ENCODE data around the gene HEPACAM. TPM values are rescaled to one million over a fixed set of nuclear protein-coding genes. Genes with fewer than 3 reads are reported as not detected.

HEPACAM gene
- total RNA-seq, 1 experiment from 2014 or later = not detected

DNA sequence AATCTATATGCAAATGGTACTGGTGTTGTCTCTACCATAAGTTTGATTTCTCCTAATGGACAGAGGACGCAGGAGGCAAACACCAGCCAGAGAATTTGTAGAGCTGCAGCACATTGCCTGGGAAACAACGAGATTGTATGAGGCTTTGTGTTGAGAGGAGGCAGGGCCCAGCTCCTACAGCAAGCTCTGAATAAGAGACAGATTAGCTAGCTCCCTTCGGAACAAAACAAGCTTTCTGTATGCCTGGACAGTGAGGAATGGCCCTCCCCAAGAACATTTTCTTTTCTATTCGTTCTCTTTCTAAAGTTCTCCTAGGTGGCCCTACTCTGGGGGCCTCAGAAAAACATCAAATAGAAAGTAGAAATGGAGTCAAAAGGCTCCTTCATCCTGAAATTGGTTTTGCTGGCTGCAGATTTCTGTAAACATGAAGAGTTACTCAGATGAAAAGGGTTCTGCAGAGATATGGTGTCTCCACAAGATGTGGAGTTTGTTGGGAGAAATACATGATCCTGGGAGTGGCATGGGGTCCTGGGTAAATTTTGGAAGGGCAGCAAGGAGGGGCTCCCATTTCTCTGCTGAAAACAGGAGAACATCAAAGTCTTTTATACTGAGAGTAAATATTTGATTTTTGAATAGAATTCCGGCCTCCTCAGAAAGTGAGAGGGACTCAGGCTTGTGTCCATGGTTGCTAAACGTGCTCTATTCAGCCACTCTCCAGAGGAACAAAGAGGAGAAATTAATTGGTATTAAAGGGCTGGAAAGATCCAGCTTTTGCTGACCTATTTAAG is 6.8 kb upstream of the HEPACAM start:
- H3K14ac ChIP-seq (ENCODE audit: insufficient read depth, low read length) = no peak overlapping the region
- H3K36me3 Mint-ChIP-seq (ENCODE audit: insufficient read depth in 1 of 3, low read depth in 3 of 3) = no peaks in the 10 kb centered on the region
- H3K23me2 ChIP-seq (ENCODE audit: insufficient read length, low read depth, low read length, poor library complexity, severe bottlenecking) = no peaks in the 10 kb centered on the region
- WGBS (ENCODE audit: extremely low coverage, insufficient read length, low lambda C conversion rate) = no CpG with 5 or more reads among the region's 6 CpGs
- H3K27ac Mint-ChIP-seq = no peak overlapping the region; a peak in 1 of 7 replicates
- H3K4me1 Mint-ChIP-seq = peaks cover 0 to 9% of the 10 kb centered on the region in 2 experiments; a peak in 1 of 4 replicates
- no peak overlapping the region for H2BK12ac ChIP-seq (ENCODE audit: insufficient read length, low read depth, low read length)
- H2AK5ac ChIP-seq (ENCODE audit: insufficient read length, low read length) = no peak overlapping the region
- H3K9me3 Mint-ChIP-seq = no peaks in the 10 kb centered on the region
- no peak overlapping the region for H3K56ac ChIP-seq (ENCODE audit: insufficient read length, low read depth, low read length)
- no peak overlapping the region for H4K91ac ChIP-seq (ENCODE audit: insufficient read length, low read depth, low read length)
- no peak overlapping the region for H2BK120ac ChIP-seq (ENCODE audit: low read depth, low read length, poor library complexity, severe bottlenecking)
- no peak overlapping the region for H2BK5ac ChIP-seq (ENCODE audit: insufficient read length, low read length)
- no peak overlapping the region for H3K4ac ChIP-seq (ENCODE audit: low read depth, low read length)
- TF ChIP-seq, protein P1, sequence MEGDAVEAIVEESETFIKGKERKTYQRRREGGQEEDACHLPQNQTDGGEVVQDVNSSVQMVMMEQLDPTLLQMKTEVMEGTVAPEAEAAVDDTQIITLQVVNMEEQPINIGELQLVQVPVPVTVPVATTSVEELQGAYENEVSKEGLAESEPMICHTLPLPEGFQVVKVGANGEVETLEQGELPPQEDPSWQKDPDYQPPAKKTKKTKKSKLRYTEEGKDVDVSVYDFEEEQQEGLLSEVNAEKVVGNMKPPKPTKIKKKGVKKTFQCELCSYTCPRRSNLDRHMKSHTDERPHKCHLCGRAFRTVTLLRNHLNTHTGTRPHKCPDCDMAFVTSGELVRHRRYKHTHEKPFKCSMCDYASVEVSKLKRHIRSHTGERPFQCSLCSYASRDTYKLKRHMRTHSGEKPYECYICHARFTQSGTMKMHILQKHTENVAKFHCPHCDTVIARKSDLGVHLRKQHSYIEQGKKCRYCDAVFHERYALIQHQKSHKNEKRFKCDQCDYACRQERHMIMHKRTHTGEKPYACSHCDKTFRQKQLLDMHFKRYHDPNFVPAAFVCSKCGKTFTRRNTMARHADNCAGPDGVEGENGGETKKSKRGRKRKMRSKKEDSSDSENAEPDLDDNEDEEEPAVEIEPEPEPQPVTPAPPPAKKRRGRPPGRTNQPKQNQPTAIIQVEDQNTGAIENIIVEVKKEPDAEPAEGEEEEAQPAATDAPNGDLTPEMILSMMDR (conservative IDR thresholded peaks at IDR 0.05) = no peak
- no peak for DNase-seq
- H3K27me3 Mint-ChIP-seq (ENCODE audit: low read depth) = peaks cover 21% of the 10 kb centered on the region
- no peak overlapping the region for H4K5ac ChIP-seq (ENCODE audit: insufficient read length, low read depth, low read length)
- no peak overlapping the region for H3K18ac ChIP-seq (ENCODE audit: insufficient read length, low read depth, low read length)
- no peaks in the 10 kb centered on the region for H3K9me3 ChIP-seq (ENCODE audit: control insufficient read depth, low read depth, low read length)
- H3K4me1 ChIP-seq (ENCODE audit: insufficient read depth, low read length) = no peaks in the 10 kb centered on the region
- no peak overlapping the region for H3K4me3 Mint-ChIP-seq
- no peaks in the 10 kb centered on the region for H3K79me1 ChIP-seq (ENCODE audit: insufficient read depth, low read depth, low read length, poor library complexity, severe bottlenecking)
- H4K8ac ChIP-seq (replicated peaks; ENCODE audit: insufficient read length, low read depth, low read length) = no peak overlapping the region
- no peak overlapping the region for H2AFZ ChIP-seq (ENCODE audit: low read length)
- H3K27ac ChIP-seq (ENCODE audit: insufficient read length, low read depth, low read length) = no peak overlapping the region
- no peak overlapping the region for H3K4me2 ChIP-seq (ENCODE audit: insufficient read depth, insufficient read length, low read length)
- no peak overlapping the region for H3T11ph ChIP-seq (ENCODE audit: low read length)
- no peak overlapping the region for H3K23ac ChIP-seq (ENCODE audit: insufficient read length, low read depth, low read length)
- no peaks in the 10 kb centered on the region for H3K79me2 ChIP-seq (ENCODE audit: insufficient read depth, low read length)
- no peaks in the 10 kb centered on the region for H3K27me3 ChIP-seq (ENCODE audit: insufficient read depth, low read length)
- no peaks in the 10 kb centered on the region for H4K20me1 ChIP-seq (ENCODE audit: control insufficient read depth, insufficient read depth, insufficient read length)
- H2BK20ac ChIP-seq (ENCODE audit: low read depth, low read length, poor library complexity, severe bottlenecking) = no peak overlapping the region
- H2BK15ac ChIP-seq (ENCODE audit: low read depth, low read length) = no peak overlapping the region
- H3K9ac ChIP-seq (ENCODE audit: extremely low read depth, insufficient read length, low read length) = no peak overlapping the region

All from H9 (cell line).